MM.1S (cell line): ENCODE measurements around the gene KCNIP4.

Experiments
- DNase-seq: peaks from one replicate; pipeline ENCODE4 v3.0.0-alpha.2; 2015
- H2AFZ ChIP-seq: fragments of 300-600 bp; sonication (generic); 2 replicates; pipeline ENCODE4 v1.6.0; 2016; ENCODE audit warnings: antibody characterized with exemption, low read length
- H3F3A ChIP-seq: fragments of 300-600 bp; sonication (generic); 2 replicates; pipeline ENCODE4 v1.6.1; 2016; ENCODE audit warnings: mild to moderate bottlenecking, antibody characterized with exemption, low read length, moderate library complexity, mixed read lengths; ENCODE audit not compliant: insufficient read depth
- H3K27ac ChIP-seq: fragments of 300-600 bp; sonication (generic); 2 replicates; pipeline ENCODE4 v1.5.1; 2016; ENCODE audit warnings: mild to moderate bottlenecking, low read length
- H3K27me3 ChIP-seq: fragments of 300-600 bp; sonication (generic); replicated peaks from 2 replicates; pipeline ENCODE4 v1.6.0; 2016; ENCODE audit warnings: low read length; ENCODE audit not compliant: insufficient read depth
- H3K36me3 ChIP-seq: fragments of 300-600 bp; sonication (generic); replicated peaks from 2 replicates; pipeline ENCODE4 v1.6.1; 2016; ENCODE audit warnings: mild to moderate bottlenecking, low read length, mixed read lengths; ENCODE audit not compliant: insufficient read depth
- H3K4me1 ChIP-seq: fragments of 300-600 bp; sonication (generic); 2 replicates; pipeline ENCODE4 v1.6.1; 2016; ENCODE audit warnings: low read length, mixed read lengths
- H3K4me2 ChIP-seq: fragments of 300-600 bp; sonication (generic); 2 replicates; pipeline ENCODE4 v1.6.0; 2016; ENCODE audit warnings: low read depth, low read length
- H3K4me3 ChIP-seq: fragments of 300-600 bp; sonication (generic); 2 replicates; pipeline ENCODE4 v1.5.1; 2016; ENCODE audit warnings: low read length, mixed read lengths
- H3K79me2 ChIP-seq: fragments of 300-600 bp; sonication (generic); 2 replicates; pipeline ENCODE4 v1.6.1; 2016; ENCODE audit warnings: mixed run types, low read length, mixed read lengths
- H3K9ac ChIP-seq: fragments of 300-600 bp; sonication (generic); 2 replicates; pipeline ENCODE4 v1.6.1; 2016; ENCODE audit warnings: low read length, mixed read lengths
- H3K9me2 ChIP-seq: fragments of 300-600 bp; sonication (generic); replicated peaks from 2 replicates; pipeline ENCODE4 v1.6.1; 2016; ENCODE audit warnings: mild to moderate bottlenecking, low read length, mixed read lengths; ENCODE audit not compliant: insufficient read depth
- H3K9me3 ChIP-seq: fragments of 300-600 bp; sonication (generic); replicated peaks from 2 replicates; pipeline ENCODE4 v1.6.1; 2016; ENCODE audit warnings: mild to moderate bottlenecking, low read length, mixed read lengths; ENCODE audit not compliant: insufficient read depth
- H4K20me1 ChIP-seq: fragments of 300-600 bp; sonication (generic); 2 replicates; pipeline ENCODE4 v1.6.1; 2016; ENCODE audit warnings: mild to moderate bottlenecking, low read length, moderate library complexity, mixed read lengths; ENCODE audit not compliant: insufficient read depth
- CTCF ChIP-seq: fragments of 300-600 bp; sonication (generic); IDR thresholded peaks from 2 replicates; pipeline ENCODE4 v1.5.1; 2016; ENCODE audit warnings: antibody characterized with exemption, low read length, mixed read lengths
- EZH2 ChIP-seq: fragments of 300-600 bp; sonication (generic); optimal IDR thresholded peaks from 2 replicates; pipeline ENCODE3; 2017; ENCODE audit warnings: low read depth, mild to moderate bottlenecking, antibody characterized with exemption, low read length, mixed read lengths
- EZH2phosphoT487 ChIP-seq: fragments of 300-600 bp; sonication (generic); IDR thresholded peaks from 2 replicates; pipeline ENCODE4 v1.6.1; 2018; ENCODE audit warnings: antibody characterized with exemption, low read length

The KCNIP4 gene

GRCh38 chr4:20682853-20683252 is 1265.7 kb downstream of the KCNIP4 start:
- H4K20me1 ChIP-seq = no peaks in the 10 kb centered on the region
- no peak overlapping the region for H3K9ac ChIP-seq
- no peaks in the 10 kb centered on the region for H3K27me3 ChIP-seq
- no peaks in the 10 kb centered on the region for H3K79me2 ChIP-seq
- no peak overlapping the region for H2AFZ ChIP-seq
- no peak overlapping the region for H3K27ac ChIP-seq
- TF ChIP-seq EZH2phosphoT487 (no peak), CTCF (no peak), EZH2 (no peak)
- no peak overlapping the region for H3K4me2 ChIP-seq
- H3K36me3 ChIP-seq = no peaks in the 10 kb centered on the region
- no peaks in the 10 kb centered on the region for H3F3A ChIP-seq
- no peaks in the 10 kb centered on the region for H3K9me2 ChIP-seq
- H3K9me3 ChIP-seq = no peaks in the 10 kb centered on the region
- no peak overlapping the region for H3K4me3 ChIP-seq
- DNase-seq = no peak
- no peaks in the 10 kb centered on the region for H3K4me1 ChIP-seq

- TF ChIP-seq CTCF = no peak
- TF ChIP-seq EZH2 = no peak
- TF ChIP-seq EZH2phosphoT487 = no peak
- Histone ChIP-seq H3K4me2 (no peak overlapping the region), H3K36me3 (no peaks in the 10 kb centered on the region), H3K4me3 (no peak overlapping the region), H3K27me3 (no peaks in the 10 kb centered on the region), H3K27ac (no peak overlapping the region), H3K9ac (no peak overlapping the region), H3F3A (no peaks in the 10 kb centered on the region), H3K9me2 (no peaks in the 10 kb centered on the region), H3K9me3 (no peaks in the 10 kb centered on the region), H4K20me1 (no peaks in the 10 kb centered on the region), H2AFZ (no peak overlapping the region), H3K4me1 (no peaks in the 10 kb centered on the region), H3K79me2 (no peaks in the 10 kb centered on the region)
- DNase-seq = no peak
These were observed 1267.3 kb downstream of the KCNIP4 start for GRCh38 chr4:20681271-20681670.

GRCh38 chr4:20680736-20681135 is 1267.8 kb downstream of the KCNIP4 start:
- Histone ChIP-seq H3K4me3 (no peak overlapping the region), H3F3A (no peaks in the 10 kb centered on the region), H3K4me1 (no peaks in the 10 kb centered on the region), H3K9me3 (no peaks in the 10 kb centered on the region), H2AFZ (no peak overlapping the region), H3K36me3 (no peaks in the 10 kb centered on the region), H3K79me2 (no peaks in the 10 kb centered on the region), H4K20me1 (no peaks in the 10 kb centered on the region), H3K27ac (no peak overlapping the region), H3K4me2 (no peak overlapping the region), H3K9me2 (no peaks in the 10 kb centered on the region), H3K27me3 (no peaks in the 10 kb centered on the region), H3K9ac (no peak overlapping the region)
- no peak for TF ChIP-seq EZH2phosphoT487
- TF ChIP-seq EZH2 = no peak
- no peak for TF ChIP-seq CTCF
- DNase-seq = no peak
